Ureter (tissue), 1 donor: ENCODE results near the gene CHD3. TPM values are rescaled to one million over a fixed set of nuclear protein-coding genes. Genes with fewer than 3 reads are reported as not detected.
A peak's percentile ranks its signal among the peaks of the same experiment; 100 is the strongest.

Experiments used
- DNase-seq: peaks from one replicate; pipeline ENCODE4 v3.0.0-alpha.2; 2020; ENCODE audit warnings: low spot score
- total RNA-seq: library from RNA; stranded (reverse); gene quantifications from one replicate; pipeline ENCODE4 v1.2.4, GENCODE V29; 2023
- donor health status: DM: yes; HTN: yes; CAD: no.

The CHD3 gene
- 225 TPM for total RNA-seq

DNA sequence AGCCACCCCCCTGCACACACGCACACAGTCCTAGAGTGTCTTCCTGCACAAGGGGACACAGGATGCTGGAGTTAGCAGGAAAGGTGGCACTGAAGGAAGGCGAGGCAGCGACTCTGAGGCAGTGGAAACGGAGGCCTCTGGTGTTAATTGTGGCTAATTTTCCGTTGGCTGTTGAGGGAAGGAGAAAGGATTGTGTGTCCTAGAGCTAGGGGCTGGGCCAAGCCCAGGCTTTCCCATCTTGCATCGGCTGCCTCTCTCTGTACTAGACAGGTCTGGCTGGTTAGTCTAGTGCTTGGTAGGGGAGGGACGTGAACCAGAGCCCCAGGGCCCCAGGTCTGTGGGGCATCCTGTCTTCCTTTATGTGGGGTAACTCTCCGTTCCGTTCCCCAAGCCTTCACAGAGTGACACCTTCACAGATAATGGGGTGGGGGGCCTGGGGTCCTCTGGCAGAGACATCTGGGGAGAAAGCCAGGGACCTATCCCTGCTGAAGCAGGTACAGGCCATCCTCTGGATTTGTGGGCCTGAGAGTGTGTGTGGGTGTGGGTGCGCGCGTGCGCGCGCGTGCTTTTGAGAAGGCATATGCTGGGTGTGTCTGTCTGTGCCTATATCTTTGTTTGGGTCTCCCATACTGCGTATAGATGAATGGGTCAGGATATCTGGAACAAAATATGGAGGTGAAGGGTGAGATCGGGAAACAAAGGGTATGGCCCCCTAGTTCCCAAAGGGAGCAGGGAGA, at the start of gene CHD3:
Gene CHD3, plus strand, starts transcription at position 606 of the 737 bp plus-strand sequence. CDS start 212 bp downstream, outside the sequence.
- peak; percentile 77 for DNase-seq

DNA sequence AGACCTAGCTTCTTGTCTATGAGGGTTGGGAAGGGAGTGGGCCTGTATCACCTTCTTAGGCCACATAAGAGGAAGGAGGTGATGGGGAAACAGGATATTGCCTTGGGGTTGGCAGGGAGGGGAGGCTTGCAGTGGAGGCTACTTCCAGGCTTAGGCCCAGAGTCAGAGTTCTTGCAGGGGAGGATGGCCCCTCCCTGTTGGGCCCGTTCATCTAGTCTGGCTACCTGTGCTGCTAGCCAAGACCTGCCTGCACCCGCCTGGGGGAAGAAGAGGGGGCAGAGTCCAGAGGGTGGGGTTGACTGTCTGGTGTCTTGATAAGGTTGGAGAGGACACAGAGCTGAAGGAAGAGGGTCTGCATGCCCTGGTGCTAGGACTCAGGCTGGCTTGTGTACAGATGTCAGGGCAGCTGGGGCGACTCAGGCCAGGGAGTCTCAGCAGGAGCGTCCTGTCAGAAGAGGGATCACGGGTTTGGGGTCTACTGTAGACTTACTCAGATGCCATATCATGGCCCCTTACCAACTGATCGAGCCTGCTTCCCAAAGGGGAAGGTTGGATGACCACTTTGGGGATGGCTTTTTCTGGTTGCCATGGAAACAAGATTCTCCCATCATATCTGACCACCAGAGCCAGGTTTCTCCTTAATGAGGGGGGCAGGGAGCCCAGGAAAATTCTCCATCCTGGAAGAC, 49.3 kb upstream of the CHD3 start:
- DNase-seq = no peak

- no peak for DNase-seq
These were observed 48.7 kb upstream of the CHD3 start for GRCh38 chr17:7839876-7840261.

- DNase-seq = no peak
These were observed 48.1 kb upstream of the CHD3 start for GRCh38 chr17:7840441-7840840.

- DNase-seq = no peak
These were observed 47.7 kb upstream of the CHD3 start for GRCh38 chr17:7840875-7841274.

- DNase-seq = peak; percentile 91
These were observed 47.1 kb upstream of the CHD3 start for GRCh38 chr17:7841396-7841914.

DNA sequence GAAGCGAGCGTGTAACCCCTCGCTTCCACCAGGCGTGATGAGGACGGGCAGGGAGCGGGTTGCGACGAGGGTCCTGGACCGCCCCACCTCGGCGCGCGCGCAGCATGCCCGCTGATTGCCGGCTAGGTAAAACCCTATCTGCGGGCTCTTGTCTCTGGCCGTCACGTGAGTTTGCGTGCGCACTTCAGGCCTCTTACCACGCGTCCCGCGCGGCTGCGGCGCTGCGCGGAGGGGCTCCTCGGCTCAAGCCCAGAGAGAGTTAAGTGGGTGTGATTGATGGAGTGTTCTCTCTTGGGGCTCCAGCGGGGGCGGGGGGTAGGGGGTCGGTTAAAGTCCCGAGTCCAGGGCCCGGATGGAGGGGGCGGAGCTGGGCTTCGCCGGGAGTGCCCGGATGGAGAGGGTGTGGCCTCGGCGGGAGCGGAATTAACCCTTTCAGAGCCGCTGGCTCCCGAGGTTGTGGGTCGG, 46.6 kb upstream of the CHD3 start:
- DNase-seq = peak; percentile 96

DNA sequence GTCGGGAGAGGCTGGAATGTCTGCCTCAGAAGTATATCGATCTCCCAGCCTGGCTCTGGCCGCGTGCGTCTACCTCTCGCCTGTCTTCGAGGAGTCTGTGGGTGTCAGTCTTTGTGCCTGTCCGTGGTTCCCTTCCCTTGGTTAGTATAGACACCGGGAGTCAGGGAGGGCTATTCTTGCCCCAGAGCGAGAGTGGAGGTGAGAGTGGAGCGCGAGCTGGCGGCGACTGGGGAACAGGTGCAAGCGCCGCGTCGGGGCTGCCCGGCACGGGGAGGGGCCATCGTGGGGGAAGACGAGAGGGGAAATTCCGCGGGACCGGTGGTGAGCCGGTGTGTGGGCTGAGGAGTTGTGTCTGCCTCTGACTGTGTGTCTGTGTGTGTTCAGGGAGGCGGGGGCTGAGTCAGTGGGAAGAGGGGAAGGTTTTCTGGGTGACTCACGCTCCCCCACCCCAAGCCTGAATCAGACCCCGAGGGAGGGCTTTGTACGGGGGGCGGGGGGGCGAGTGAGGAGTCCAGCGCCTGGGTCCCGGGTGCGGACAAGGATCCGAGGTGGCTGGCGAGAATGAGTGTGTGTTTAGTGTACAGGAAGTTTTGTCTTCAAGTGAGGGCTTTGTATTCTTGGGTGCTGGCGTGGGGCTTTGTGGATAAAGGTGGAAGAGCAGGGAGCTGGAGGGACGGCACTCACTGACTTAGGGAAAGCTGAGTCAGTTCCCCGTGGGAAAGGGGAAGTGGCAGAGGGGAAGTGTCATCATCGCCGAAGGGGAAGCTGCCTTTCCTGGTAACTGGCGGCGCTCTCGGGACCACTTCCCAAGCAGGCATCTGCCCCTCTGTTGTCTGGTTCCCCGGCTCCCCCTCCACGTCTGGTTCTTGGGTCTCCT, 46.0 kb upstream of the CHD3 start:
- no peak for DNase-seq

GRCh38 chr17:7843257-7843535, 45.4 kb upstream of the CHD3 start:
- DNase-seq = no peak

GRCh38 chr17:7843536-7844291, 44.9 kb upstream of the CHD3 start:
- DNase-seq = no peak

DNA sequence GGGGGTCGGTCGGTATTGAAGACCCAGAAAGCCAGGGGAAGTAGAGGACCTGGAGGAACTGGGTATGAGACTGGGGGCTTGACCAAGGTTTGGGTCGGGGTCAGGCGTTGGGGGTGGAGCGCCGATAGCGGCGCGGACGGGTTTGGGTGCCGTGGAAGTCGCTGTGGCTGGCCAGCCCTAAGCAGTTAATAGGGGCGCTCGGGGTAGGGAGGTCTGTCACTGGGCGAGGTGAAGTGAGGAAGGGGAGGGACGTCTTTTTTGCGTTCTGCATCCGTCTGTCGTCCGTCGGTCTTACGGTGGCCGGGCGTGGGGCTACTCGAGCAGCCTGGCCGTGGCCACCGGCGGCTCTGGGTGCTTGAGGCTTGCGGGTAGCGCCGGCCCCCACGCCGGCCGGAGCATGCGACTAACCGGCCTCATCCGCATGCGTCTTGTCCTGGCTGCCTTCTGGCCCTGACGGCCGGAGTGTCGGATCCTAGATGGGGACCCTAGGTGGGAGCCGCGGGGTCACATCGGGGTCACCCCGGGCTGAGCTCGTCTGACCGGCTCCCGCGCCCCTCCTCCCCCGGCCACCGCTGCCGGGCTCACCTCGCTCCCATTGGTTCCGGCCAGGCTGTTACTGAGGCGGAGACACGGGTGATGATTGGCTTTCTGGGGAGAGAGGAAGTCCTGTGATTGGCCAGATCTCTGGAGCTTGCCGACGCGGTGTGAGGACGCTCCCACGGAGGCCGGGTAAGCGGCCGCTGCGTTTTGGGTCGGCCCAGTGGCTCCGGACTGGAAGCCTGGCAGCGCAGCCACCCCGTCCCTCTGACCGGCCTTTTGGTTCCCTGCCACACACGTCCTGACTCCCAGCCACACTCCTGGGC, 44.1 kb upstream of the CHD3 start:
- peak; percentile 95 for DNase-seq

DNA sequence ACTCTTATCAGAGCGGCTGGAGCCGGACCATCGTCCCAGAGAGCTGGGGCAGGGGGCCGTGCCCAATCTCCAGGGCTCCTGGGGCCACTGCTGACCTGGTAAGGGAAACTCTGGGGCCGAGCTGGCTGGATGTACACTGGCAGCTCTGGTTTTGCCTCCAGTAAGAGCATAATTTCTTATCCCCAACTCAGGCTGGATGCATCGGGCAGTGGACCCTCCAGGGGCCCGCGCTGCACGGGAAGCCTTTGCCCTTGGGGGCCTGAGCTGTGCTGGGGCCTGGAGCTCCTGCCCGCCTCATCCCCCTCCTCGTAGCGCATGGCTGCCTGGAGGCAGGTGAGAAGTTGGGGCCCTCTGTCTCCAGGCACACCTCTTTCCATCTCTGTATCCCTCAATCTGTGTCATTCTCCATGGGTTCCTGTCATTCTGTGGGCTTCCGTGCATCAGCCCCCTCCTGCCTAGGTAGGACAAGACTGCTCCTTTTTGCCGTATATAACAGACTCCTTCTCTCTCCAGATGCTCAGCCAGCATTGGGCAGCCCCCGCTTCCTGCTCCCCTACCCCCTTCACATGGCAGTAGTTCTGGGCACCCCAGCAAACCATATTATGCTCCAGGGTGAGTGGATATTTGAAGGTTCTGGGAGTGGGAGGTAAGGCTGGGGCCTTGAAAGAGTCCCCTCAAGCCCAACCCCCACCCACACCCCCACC, 43.1 kb upstream of the CHD3 start:
- DNase-seq = no peak

GRCh38 chr17:7846063-7846735, 42.4 kb upstream of the CHD3 start:
- no peak for DNase-seq

GRCh38 chr17:7846765-7847661, 41.6 kb upstream of the CHD3 start:
- no peak for DNase-seq

- no peak for DNase-seq
These were observed 40.4 kb upstream of the CHD3 start for GRCh38 chr17:7848131-7848579.

DNA sequence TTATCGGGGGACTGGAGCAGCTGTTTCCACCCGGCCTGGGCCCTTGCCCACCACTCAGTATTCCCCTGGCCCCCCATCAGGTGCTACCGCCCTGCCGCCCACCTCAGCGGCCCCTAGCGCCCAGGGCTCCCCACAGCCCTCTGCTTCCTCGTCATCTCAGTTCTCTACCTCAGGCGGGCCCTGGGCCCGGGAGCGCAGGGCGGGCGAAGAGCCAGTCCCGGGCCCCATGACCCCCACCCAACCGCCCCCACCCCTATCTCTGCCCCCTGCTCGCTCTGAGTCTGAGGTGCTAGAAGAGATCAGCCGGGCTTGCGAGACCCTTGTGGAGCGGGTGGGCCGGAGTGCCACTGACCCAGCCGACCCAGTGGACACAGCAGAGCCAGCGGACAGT, 39.9 kb upstream of the CHD3 start:
- no peak for DNase-seq

DNA sequence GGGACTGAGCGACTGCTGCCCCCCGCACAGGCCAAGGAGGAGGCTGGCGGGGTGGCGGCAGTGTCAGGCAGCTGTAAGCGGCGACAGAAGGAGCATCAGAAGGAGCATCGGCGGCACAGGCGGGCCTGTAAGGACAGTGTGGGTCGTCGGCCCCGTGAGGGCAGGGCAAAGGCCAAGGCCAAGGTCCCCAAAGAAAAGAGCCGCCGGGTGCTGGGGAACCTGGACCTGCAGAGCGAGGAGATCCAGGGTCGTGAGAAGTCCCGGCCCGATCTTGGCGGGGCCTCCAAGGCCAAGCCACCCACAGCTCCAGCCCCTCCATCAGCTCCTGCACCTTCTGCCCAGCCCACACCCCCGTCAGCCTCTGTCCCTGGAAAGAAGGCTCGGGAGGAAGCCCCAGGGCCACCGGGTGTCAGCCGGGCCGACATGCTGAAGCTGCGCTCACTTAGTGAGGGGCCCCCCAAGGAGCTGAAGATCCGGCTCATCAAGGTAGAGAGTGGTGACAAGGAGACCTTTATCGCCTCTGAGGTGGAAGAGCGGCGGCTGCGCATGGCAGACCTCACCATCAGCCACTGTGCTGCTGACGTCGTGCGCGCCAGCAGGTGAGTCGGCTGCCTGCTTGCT, 39.3 kb upstream of the CHD3 start:
- DNase-seq = no peak
